OCI-LY1 (cell line): Measurements from ENCODE around the gene TLK1.

ENCODE experiments used
- H2AFZ ChIP-seq: fragments of 200-600 bp; sonication (generic), shearing (Covaris generic); 2 replicates; pipeline ENCODE4 v1.6.0; 2014; ENCODE audit warnings: antibody characterized with exemption, mild to moderate bottlenecking, low read length
- H3F3A ChIP-seq: fragments of 200-600 bp; sonication (generic), shearing (Covaris generic); 2 replicates; pipeline ENCODE4 v1.6.0; 2014; ENCODE audit warnings: mild to moderate bottlenecking, antibody characterized with exemption, low read length, moderate library complexity; ENCODE audit not compliant: insufficient read depth
- H3K27ac ChIP-seq: fragments of 200-600 bp; sonication (generic); 2 replicates; pipeline ENCODE4 v1.5.1; 2014; ENCODE audit warnings: low read length, mixed run types, mild to moderate bottlenecking, low read depth; ENCODE audit not compliant: poor library complexity, severe bottlenecking
- H3K27me3 ChIP-seq: fragments of 200-600 bp; sonication (generic); 2 replicates; pipeline ENCODE4 v1.6.0; 2014; ENCODE audit warnings: antibody characterized with exemption, mild to moderate bottlenecking, low read length, moderate library complexity; ENCODE audit not compliant: insufficient read depth
- H3K36me3 ChIP-seq: fragments of 200-600 bp; sonication (generic); 2 replicates; pipeline ENCODE4 v1.6.1; 2014; ENCODE audit warnings: mild to moderate bottlenecking, antibody characterized with exemption, low read length, moderate library complexity, mixed read lengths; ENCODE audit not compliant: insufficient read depth
- H3K4me1 ChIP-seq: fragments of 200-600 bp; sonication (generic); 2 replicates; pipeline ENCODE4 v1.5.1; 2014; ENCODE audit warnings: mild to moderate bottlenecking, low read length, moderate library complexity; ENCODE audit not compliant: insufficient read depth, severe bottlenecking
- H3K4me2 ChIP-seq: fragments of 200-600 bp; sonication (generic), shearing (Covaris generic); 2 replicates; pipeline ENCODE4 v1.6.1; 2014; ENCODE audit warnings: low read length
- H3K4me3 ChIP-seq: fragments of 200-600 bp; sonication (generic); 2 replicates; pipeline ENCODE4 v1.5.1; 2014; ENCODE audit warnings: low read length, low read depth, mild to moderate bottlenecking, mixed read lengths; ENCODE audit not compliant: poor library complexity, severe bottlenecking
- H3K79me2 ChIP-seq: fragments of 200-600 bp; shearing (Covaris generic); 2 replicates; pipeline ENCODE4 v1.6.1; 2016; ENCODE audit warnings: mixed run types, low read length, mixed read lengths; ENCODE audit not compliant: insufficient read depth
- H3K9ac ChIP-seq: fragments of 200-600 bp; sonication (generic), shearing (Covaris generic); 2 replicates; pipeline ENCODE4 v1.6.1; 2014; ENCODE audit warnings: mild to moderate bottlenecking, low read length, mixed read lengths
- H3K9me2 ChIP-seq: fragments of 200-600 bp; sonication (generic), shearing (Covaris generic); 2 replicates; pipeline ENCODE4 v1.6.1; 2014; ENCODE audit warnings: low read depth, mild to moderate bottlenecking, low read length, mixed read lengths
- H3K9me3 ChIP-seq: fragments of 200-600 bp; shearing (Covaris generic); 2 replicates; pipeline ENCODE4 v1.6.1; 2014; ENCODE audit warnings: low read length, mixed read lengths
- H4K20me1 ChIP-seq: fragments of 200-600 bp; sonication (generic), shearing (Covaris generic); 2 replicates; pipeline ENCODE4 v1.6.0; 2016; ENCODE audit warnings: mild to moderate bottlenecking, low read length; ENCODE audit not compliant: insufficient read depth
- CTCF ChIP-seq: fragments of 200-600 bp; sonication (generic), shearing (Covaris generic); IDR thresholded peaks from 2 replicates; pipeline ENCODE4 v1.5.1; 2017; ENCODE audit warnings: mild to moderate bottlenecking, antibody characterized with exemption, low read length, moderate library complexity, mixed read lengths
- EZH2 ChIP-seq: fragments of 200-600 bp; sonication (generic), shearing (Covaris generic); IDR thresholded peaks from 2 replicates; pipeline ENCODE4 v1.8.0; 2017; ENCODE audit warnings: borderline replicate concordance, mixed run types, mild to moderate bottlenecking, antibody characterized with exemption, low read length, moderate library complexity, mixed read lengths

Gene TLK1

GRCh38 chr2:170965446-170966225 lies 195.1 kb downstream of the TLK1 start:
- no peaks in the 10 kb centered on the region for H3K9me3 ChIP-seq
- H3K27ac ChIP-seq = no peak overlapping the region
- H3K9ac ChIP-seq = no peak overlapping the region
- peaks cover 7% of the 10 kb centered on the region for H3K4me1 ChIP-seq
- peaks cover 67% of the 10 kb centered on the region for H3K36me3 ChIP-seq
- no peaks in the 10 kb centered on the region for H3K79me2 ChIP-seq
- TF ChIP-seq CTCF (no peak), EZH2 (no peak)
- no peaks in the 10 kb centered on the region for H3F3A ChIP-seq
- H4K20me1 ChIP-seq = no peaks in the 10 kb centered on the region
- H3K4me2 ChIP-seq = no peak overlapping the region
- H3K27me3 ChIP-seq = no peaks in the 10 kb centered on the region
- H3K9me2 ChIP-seq = no peaks in the 10 kb centered on the region
- H3K4me3 ChIP-seq = no peak overlapping the region
- H2AFZ ChIP-seq = no peak overlapping the region

- Histone ChIP-seq H3K4me1 (no peaks in the 10 kb centered on the region), H3K9me3 (no peaks in the 10 kb centered on the region), H3K36me3 (peaks cover 83% of the 10 kb centered on the region), H3K9ac (no peak overlapping the region), H3K4me3 (no peak overlapping the region), H3K9me2 (no peaks in the 10 kb centered on the region), H4K20me1 (no peaks in the 10 kb centered on the region), H3K27ac (no peak overlapping the region), H3K27me3 (no peaks in the 10 kb centered on the region), H3K79me2 (no peaks in the 10 kb centered on the region), H3F3A (no peaks in the 10 kb centered on the region), H3K4me2 (no peak overlapping the region), H2AFZ (no peak overlapping the region)
- no peak for TF ChIP-seq CTCF
- TF ChIP-seq EZH2 = no peak
Observed at GRCh38 chr2:170963386-170963785, 197.3 kb downstream of the TLK1 start.

- no peak overlapping the region for H3K27ac ChIP-seq
- H4K20me1 ChIP-seq = no peaks in the 10 kb centered on the region
- TF ChIP-seq CTCF = no peak
- no peak for TF ChIP-seq EZH2
- H3K36me3 ChIP-seq = peaks cover 91% of the 10 kb centered on the region
- no peaks in the 10 kb centered on the region for H3K27me3 ChIP-seq
- H3K9me2 ChIP-seq = no peaks in the 10 kb centered on the region
- no peak overlapping the region for H3K4me2 ChIP-seq
- no peak overlapping the region for H2AFZ ChIP-seq
- H3K4me3 ChIP-seq = no peak overlapping the region
- no peaks in the 10 kb centered on the region for H3F3A ChIP-seq
- H3K4me1 ChIP-seq = no peaks in the 10 kb centered on the region
- no peaks in the 10 kb centered on the region for H3K79me2 ChIP-seq
- no peak overlapping the region for H3K9ac ChIP-seq
- no peaks in the 10 kb centered on the region for H3K9me3 ChIP-seq
Observed at GRCh38 chr2:170953941-170954340, 206.8 kb downstream of the TLK1 start.
